Upper lobe of left lung (tissue), 6 donors: ENCODE data around the gene CARD11. TPM values are rescaled to one million over a fixed set of nuclear protein-coding genes. Genes with fewer than 3 reads are reported as not detected.

Source experiments
- ATAC-seq, 2 donors: fragments of 200-7000 bp; cut with Tn5 transposase; one replicate each; pipeline ENCODE4 v1.9.1; 2022; ENCODE audit warnings: mild to moderate bottlenecking in 2 of 2, moderate library complexity in 2 of 2; ENCODE audit not compliant: low FRiP score in 2 of 2
- DNase-seq, 2 donors: peaks; one replicate each; pipeline ENCODE4 v3.0.0-alpha.2; 2019 to 2020
- H3K27ac ChIP-seq, 4 donors: fragments of 200-600 bp; sonication (generic); one replicate each; pipeline ENCODE4 v1.5.1; 2016 to 2019
- H3K27me3 ChIP-seq, 4 donors: fragments of 200-600 bp; sonication (generic); one replicate each; pipeline ENCODE4 v1.5.1; 2017 to 2019
- H3K36me3 ChIP-seq, 4 donors: fragments of 200-600 bp; sonication (generic); one replicate each; pipeline ENCODE4 v1.5.1; 2016 to 2019
- H3K4me1 ChIP-seq, 4 donors: fragments of 200-600 bp; sonication (generic); one replicate each; pipeline ENCODE4 v1.5.1; 2018 to 2019
- H3K4me3 ChIP-seq, 4 donors: fragments of 200-600 bp; sonication (generic); one replicate each; pipeline ENCODE4 v1.5.1; 2017 to 2019; ENCODE audit warnings: mild to moderate bottlenecking in 2 of 4, moderate library complexity in 1 of 4
- H3K9me3 ChIP-seq, 4 donors: fragments of 200-600 bp; sonication (generic); one replicate each; pipeline ENCODE4 v1.5.1; 2018 to 2019
- EP300 ChIP-seq, 4 donors: sonication (generic); formaldehyde crosslinking; IDR thresholded peaks; one replicate each; pipeline ENCODE4 v1.5.1; 2017; ENCODE audit warnings: antibody characterized with exemption in 4 of 4, control low read depth in 2 of 4
- POLR2A ChIP-seq, 4 donors: fragments of 450-650 bp; IDR thresholded peaks; one replicate each; pipeline ENCODE4 v1.5.1; 2016 to 2017; ENCODE audit warnings: antibody characterized with exemption in 4 of 4, mild to moderate bottlenecking in 2 of 4
- POLR2AphosphoS5 ChIP-seq, 2 donors: sonication (generic); formaldehyde crosslinking; IDR thresholded peaks; one replicate each; pipeline ENCODE4 v1.5.1; 2017; ENCODE audit warnings: antibody characterized with exemption in 2 of 2
- WGBS, 2 donors: methylation state at CpG; one replicate each; pipeline ENCODE4 v1.1.5; 2017 to 2018; 5-methylcytosine and 5-hydroxymethylcytosine counted together
- total RNA-seq, 6 donors: library from RNA; depleted of rRNA in 4 of 6; stranded (reverse); fragments of >200 nt in 4 of 6; gene quantifications; one replicate each; pipeline versions ENCODE4 v1.1.0 to v1.2.1, GENCODE V29; 2016 to 2021
- TF ChIP-seq, protein P1 (sequence below), 6 experiments: fragments of 450-650 bp in 4 of 6; fragments of 200-600 bp in 2 of 6; sonication (generic) in 2 of 6; IDR thresholded peaks; one replicate each; pipeline ENCODE4 v1.5.1; 2016 to 2019; ENCODE audit warnings: antibody characterized with exemption in 6 of 6
- donor health status: DM: no; HTN: no; CAD: no; lungs with moderate emphysema.
- donor health status: DM: no; HTN: yes; CAD: no; lungs with severe emphysema.

Gene CARD11
- total RNA-seq, 6 donors from 2014 or later, result 2.8 to 16.8 (median 6.8) TPM

DNA sequence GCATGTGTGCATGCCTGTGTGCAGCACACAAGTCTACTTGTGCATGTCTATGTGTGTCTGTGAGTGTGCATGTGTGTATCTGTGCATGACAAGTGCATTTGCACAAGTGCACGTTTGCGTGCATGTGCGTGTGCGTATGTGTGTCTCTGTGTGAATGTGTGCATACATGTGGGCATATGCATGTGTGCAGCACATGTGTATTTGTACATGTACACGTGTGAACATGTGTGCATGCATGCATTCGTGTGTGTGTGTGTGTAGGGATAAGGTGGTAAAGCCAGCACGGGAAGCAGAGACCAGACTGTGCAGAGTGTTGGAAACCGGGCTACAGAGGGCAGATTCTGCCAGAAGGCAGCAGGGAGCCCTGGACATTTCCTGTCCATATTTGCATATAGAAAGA, 163.6 kb downstream of the CARD11 start:
- ATAC-seq (no peak), DNase-seq (no peak)
- H3K36me3 ChIP-seq, result no peaks in the 10 kb centered on the region
- H3K4me3 ChIP-seq, result no peak overlapping the region
- no peaks in the 10 kb centered on the region for H3K27me3 ChIP-seq
- TF ChIP-seq POLR2A (IDR thresholded peaks at IDR 0.05), result no peak
- TF ChIP-seq POLR2AphosphoS5 (IDR thresholded peaks at IDR 0.05), result no peak
- WGBS, 2 donors, result 74 to 83% methylated on average over 8 of the region's 8 CpGs
- peaks cover 0 to 5% (median 0%) of the 10 kb centered on the region in 4 donors for H3K4me1 ChIP-seq
- H3K9me3 ChIP-seq, result no peaks in the 10 kb centered on the region
- H3K27ac ChIP-seq, result no peak overlapping the region

DNA sequence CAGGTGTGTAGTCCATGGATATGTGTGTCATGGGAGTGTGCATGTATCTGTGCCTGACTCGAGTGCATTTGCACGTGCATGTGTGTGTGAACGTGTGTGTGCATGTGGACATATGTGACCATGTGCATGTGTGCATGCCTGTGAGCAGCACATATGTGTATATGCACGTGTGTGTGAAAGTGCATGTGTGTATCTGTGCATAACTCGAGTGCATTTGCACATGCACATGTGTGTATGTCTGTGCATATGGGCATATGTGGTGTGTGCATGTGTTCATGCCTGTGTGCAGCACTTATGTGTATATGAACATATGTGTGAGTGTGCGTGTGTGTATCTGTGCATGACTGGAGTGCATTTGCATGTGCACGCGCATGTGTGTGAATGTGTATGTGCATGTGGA, 164.3 kb downstream of the CARD11 start:
- Histone ChIP-seq H3K36me3 (no peaks in the 10 kb centered on the region), H3K4me3 (no peak overlapping the region), H3K9me3 (no peaks in the 10 kb centered on the region), H3K4me1 (peaks cover 0 to 5% (median 0%) of the 10 kb centered on the region in 4 donors), H3K27me3 (no peaks in the 10 kb centered on the region), H3K27ac (no peak overlapping the region)
- ATAC-seq (no peak), DNase-seq (no peak)
- TF ChIP-seq, protein P1, sequence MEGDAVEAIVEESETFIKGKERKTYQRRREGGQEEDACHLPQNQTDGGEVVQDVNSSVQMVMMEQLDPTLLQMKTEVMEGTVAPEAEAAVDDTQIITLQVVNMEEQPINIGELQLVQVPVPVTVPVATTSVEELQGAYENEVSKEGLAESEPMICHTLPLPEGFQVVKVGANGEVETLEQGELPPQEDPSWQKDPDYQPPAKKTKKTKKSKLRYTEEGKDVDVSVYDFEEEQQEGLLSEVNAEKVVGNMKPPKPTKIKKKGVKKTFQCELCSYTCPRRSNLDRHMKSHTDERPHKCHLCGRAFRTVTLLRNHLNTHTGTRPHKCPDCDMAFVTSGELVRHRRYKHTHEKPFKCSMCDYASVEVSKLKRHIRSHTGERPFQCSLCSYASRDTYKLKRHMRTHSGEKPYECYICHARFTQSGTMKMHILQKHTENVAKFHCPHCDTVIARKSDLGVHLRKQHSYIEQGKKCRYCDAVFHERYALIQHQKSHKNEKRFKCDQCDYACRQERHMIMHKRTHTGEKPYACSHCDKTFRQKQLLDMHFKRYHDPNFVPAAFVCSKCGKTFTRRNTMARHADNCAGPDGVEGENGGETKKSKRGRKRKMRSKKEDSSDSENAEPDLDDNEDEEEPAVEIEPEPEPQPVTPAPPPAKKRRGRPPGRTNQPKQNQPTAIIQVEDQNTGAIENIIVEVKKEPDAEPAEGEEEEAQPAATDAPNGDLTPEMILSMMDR (IDR thresholded peaks at IDR 0.05), result no peak
- TF ChIP-seq POLR2A (IDR thresholded peaks at IDR 0.05), result no peak
- no peak for TF ChIP-seq POLR2AphosphoS5 (IDR thresholded peaks at IDR 0.05)
- 86 to 98% methylated on average over 6 to 8 of the region's 8 CpGs for WGBS, 2 donors

DNA sequence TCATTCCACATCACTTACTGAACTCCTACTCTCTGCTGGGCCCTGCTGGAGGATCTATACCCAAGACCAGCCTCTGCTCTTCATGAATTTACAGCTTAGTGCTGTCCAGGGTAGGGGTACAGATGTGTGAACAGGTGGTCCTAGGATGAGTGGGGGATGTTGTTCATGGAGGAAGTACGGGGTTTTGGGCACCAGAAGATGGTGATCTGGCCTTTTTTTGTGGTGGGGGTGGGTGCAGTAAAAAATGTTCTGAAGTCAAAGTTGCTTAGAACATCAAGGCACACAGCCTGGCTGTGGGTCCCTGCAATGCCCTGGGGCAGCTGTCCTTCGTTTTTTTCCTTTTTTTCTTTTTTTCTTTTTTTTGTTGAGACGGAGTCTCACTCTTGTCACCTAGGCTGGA, 165.4 kb downstream of the CARD11 start:
- Histone ChIP-seq H3K9me3 (no peaks in the 10 kb centered on the region), H3K36me3 (no peaks in the 10 kb centered on the region), H3K27me3 (no peaks in the 10 kb centered on the region), H3K4me3 (no peak overlapping the region), H3K4me1 (peaks cover 0 to 5% (median 0%) of the 10 kb centered on the region in 4 donors), H3K27ac (no peak overlapping the region)
- TF ChIP-seq POLR2AphosphoS5 (IDR thresholded peaks at IDR 0.05), result no peak
- no peak for TF ChIP-seq EP300 (IDR thresholded peaks at IDR 0.05)
- TF ChIP-seq, protein P1 (IDR thresholded peaks at IDR 0.05), result no peak
- no peak for TF ChIP-seq POLR2A (IDR thresholded peaks at IDR 0.05)
- DNase-seq, result no peak
- ATAC-seq, result no peak
- 58 to 77% methylated on average over 3 of the region's 3 CpGs for WGBS, 2 donors

DNA sequence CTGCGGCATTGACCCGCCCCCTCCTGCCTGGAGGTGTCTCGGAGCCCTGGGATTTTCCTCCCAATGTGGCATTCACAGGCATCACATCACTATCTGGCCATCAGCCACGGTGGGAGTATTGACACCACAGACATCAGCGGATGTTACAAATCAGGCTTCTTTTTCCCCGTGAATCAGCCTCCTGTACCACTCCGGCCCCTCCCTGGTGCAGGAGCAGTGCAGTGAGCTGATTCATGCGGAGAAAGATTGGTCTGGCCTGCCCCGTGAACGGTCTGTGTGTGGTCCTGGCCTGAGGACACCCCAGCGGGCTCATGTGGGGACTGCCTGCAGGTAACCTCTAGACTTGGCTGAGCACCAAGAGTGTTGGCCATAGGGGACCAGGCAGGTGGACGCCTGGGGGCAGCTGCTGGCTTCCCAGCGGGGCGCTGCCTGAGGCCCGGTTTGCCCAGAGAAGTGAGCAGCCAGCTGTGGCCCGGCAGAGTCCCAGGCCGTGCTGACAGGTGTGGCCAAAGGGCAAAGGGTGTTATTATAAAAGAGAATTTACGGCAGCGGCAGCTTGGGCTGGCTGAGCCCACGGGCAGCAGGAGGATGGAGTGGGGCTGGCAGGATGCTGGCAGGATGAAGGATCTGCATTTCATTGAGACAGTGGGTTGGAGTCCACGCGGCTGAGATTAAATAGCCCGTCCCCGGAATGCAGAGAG, 167.5 kb downstream of the CARD11 start:
- no peak for DNase-seq
- ATAC-seq, result no peak
- 81 to 83% methylated on average over 19 to 23 of the region's 24 CpGs for WGBS, 2 donors

DNA sequence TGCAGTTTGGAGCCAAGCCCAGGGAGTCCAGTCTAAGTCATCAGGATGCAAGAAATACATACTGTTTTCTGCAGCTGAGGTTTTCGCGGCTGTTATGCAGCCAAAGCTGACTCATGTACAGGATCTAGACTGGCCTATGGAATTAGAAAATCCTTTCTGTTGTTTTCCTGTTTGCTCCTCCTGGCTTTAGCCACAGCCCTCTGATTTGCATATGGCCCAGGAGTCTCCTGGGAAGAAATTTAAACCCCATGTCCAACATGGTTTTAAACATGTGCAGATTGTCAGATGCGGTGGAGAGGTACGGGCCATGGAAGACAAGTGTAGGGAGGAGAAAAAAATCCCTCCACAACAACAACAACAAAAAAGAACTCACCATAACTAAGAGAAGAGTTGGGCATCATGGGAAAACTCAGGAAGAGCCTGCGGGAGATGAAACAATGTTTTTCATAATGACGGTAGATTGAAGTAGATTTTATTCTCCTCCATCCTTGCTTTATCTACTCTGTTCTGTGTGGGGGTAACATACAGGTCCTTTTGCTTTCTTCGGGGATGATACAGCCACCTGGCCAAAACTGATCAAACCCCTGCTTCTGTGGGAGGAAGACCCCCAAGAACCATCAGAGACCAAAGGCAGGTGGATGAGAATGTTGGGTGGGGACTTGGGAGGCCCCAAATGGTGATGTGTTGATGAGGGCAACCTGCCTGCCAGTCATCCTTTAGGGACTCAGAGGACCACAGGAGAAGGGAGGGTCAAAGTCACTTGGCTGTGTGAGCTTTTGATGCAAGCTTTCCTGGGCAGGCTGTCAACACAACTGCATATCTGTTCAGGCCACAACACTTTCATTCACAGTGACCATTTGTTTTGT, 169.7 kb downstream of the CARD11 start:
- DNase-seq (no peak), ATAC-seq (no peak)
- WGBS, 2 donors, result 51% methylated on average over 7 of the region's 7 CpGs
- peaks cover 6 to 14% (median 8%) of the 10 kb centered on the region in 4 donors for H3K4me1 ChIP-seq
- no peak overlapping the region for H3K27ac ChIP-seq
- no peaks in the 10 kb centered on the region for H3K27me3 ChIP-seq
- no peaks in the 10 kb centered on the region for H3K36me3 ChIP-seq
- H3K9me3 ChIP-seq, result no peaks in the 10 kb centered on the region
- no peak overlapping the region for H3K4me3 ChIP-seq
- no peak for TF ChIP-seq EP300 (IDR thresholded peaks at IDR 0.05)

More for the DNA sequence above, 167.5 kb downstream of the CARD11 start:
- TF ChIP-seq, protein P1 (IDR thresholded peaks at IDR 0.05), result no peak
- no peak for TF ChIP-seq EP300 (IDR thresholded peaks at IDR 0.05)
- TF ChIP-seq POLR2A (IDR thresholded peaks at IDR 0.05), result no peak
- Histone ChIP-seq H3K4me1 (peaks cover 0 to 5% (median 0%) of the 10 kb centered on the region in 4 donors), H3K36me3 (no peaks in the 10 kb centered on the region), H3K27me3 (no peaks in the 10 kb centered on the region), H3K27ac (no peak overlapping the region), H3K4me3 (no peak overlapping the region), H3K9me3 (no peaks in the 10 kb centered on the region)
